Stimulated activated CD4-positive, alpha-beta T cell treated with anti-CD3 and anti-CD28 coated beads, Interleukin-1b, Interleukin-23, amount 100 ng/mL, for 4 hours (primary cell): ENCODE data around the gene R3HDML.
"Not testable (repeated sequence)": the region's sequence is repeated elsewhere in the genome, so short reads cannot be mapped to it uniquely, and the experiment has no call there.

ENCODE experiments used
- DNase-seq, 2 donors: peaks; one replicate each; pipeline ENCODE4 v3.0.0-alpha.2; 2020; ENCODE audit warnings: low read depth in 2 of 2

The R3HDML gene

DNA sequence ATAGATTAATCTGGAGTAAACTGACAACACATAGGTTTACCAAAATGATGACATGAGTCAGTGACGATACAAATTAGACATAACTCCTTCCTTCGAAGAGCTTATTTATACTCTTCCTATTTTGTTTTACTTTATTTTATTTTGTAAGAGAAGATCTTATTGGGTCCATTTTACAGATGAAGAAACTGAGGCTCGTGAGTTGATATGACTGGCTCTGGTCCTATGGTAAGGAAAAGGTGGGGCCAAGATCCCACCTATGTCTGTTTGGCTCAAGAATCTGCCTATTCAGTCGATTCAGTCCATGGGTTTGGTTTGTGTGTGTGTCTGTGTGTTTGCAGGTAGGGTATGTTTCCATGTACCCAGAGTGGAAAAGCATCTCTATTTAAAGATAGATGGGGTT, 8.4 kb upstream of the R3HDML start:
- DNase-seq: no peak

GRCh38 chr20:44331201-44331600, 5.6 kb upstream of the R3HDML start:
- no peak for DNase-seq

DNA sequence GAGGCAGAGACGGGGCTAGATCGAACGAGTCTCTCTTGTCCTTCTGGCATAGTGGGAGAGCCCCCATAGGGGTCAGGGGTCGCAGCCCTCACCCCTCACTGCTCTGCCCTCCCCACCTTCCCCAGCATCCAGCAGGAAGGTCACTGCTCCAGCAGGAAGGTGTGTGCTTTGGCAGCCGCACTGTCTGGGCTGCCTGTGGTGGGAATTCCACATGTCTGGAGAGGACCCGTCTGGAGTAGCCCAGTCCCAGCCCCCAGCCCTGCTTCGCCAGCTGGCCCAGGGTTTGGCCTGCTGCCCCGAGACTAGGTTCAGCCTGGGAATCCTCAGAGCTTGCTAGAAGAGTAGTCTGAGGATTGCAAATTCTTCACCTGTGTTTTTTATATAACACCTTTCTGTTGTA, 2.5 kb upstream of the R3HDML start:
- DNase-seq: no peak

DNA sequence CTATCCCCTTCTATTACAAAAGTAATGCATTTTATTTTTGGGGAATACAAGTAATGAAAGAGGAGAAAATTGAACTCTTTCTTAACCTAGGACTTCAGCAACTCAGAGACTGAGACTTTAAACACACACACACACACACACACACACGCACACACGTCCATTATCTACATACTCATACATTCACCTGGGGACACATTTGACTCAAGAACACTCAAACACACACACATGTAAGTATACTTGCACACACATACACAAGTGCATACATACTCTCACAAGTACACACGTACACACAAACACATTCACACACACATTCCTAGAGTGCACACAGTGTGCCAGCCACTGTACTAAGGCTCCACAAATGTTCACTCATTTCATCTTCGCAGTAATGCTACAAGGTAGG, 2.1 kb upstream of the R3HDML start:
- DNase-seq: no peak

DNA sequence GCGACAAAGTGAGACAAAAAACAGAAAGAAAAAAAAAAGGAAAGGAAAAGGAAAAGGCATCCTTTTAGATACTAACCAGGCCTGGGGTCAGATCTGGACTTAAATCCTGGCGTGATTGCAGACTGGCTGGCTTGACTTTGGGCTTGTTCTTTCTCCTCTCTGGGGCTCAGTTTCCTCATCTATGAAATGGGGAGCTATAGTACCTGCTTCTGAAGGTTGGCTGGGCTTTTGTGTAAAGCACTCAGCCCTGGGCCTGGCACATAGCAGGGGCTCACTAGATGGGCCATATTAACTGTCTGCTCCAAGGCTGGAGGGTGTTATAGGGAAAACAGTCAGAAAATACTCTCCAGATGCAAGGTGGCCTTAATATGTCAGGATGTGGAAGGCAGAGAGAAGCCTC, 1.2 kb upstream of the R3HDML start:
- DNase-seq: no peak

GRCh38 chr20:44336086-44336485, 757 bp upstream of the R3HDML start:
- no peak for DNase-seq

GRCh38 chr20:44342248-44342647, 5.4 kb downstream of the R3HDML start:
- no peak for DNase-seq

DNA sequence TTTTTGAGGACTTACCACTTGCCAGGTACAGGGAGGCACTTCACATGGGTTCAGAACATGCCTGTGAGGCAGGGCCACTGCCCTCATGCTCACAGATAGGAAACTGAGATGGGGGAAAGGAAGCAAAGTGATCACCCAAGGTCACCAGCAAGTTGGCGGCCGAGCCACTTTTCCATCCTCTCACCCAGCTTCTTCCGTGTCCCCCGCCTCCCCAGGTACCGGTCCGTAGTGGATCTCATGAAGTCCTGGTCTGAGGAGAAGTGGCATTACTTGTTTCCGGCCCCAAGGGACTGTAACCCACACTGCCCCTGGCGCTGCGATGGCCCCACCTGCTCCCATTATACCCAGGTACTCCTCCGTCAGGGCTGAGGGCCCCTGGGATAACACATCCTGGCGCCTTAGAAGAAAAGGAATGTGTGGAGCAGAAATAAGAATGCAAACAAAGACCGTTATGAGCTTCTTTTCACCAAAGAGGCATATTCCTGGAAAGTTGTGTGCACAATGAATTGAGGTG, 6.4 kb downstream of the R3HDML start:
- DNase-seq: no peak

GRCh38 chr20:44344723-44345122, 7.9 kb downstream of the R3HDML start:
- DNase-seq: no peak

DNA sequence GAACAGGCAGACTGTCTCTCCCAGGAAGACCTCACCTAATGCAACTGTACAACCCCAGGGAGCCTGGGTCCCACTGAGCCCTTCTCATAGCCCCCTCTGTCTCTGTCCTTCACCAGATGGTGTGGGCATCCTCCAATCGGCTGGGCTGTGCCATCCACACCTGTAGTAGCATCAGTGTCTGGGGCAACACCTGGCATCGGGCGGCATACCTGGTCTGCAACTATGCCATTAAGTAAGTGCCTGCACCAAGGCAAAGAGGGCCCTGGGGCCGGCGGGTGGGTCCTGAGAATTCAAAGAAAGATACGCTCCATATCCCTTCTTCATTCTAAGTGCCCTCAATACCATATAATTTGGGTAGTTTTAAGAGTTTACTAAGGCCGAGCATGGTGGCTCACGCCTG, 8.3 kb downstream of the R3HDML start:
- DNase-seq: no peak

DNA sequence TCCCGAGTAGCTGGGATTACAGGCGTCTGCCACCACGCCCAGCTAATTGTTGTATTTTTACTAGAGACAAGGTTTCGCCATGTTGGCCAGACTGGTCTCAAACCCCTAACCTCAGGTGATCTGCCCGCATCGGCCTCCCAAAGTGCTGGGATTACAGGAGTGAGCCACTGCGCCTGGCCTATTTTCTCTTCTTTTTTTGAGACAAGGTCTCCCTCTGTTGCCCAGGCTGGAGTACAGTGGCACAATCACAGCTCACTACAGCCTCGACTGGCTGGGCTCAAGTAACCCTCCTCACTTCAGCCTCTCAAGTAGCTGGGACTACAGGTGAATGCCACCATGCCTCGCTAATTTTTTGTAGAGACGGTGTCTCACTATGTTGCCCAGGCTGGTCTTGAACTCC, 9.1 kb downstream of the R3HDML start:
- not testable (repeated sequence) for DNase-seq

- no peak for DNase-seq
Measured at GRCh38 chr20:44348168-44348659, 11.4 kb downstream of the R3HDML start.

- DNase-seq: no peak
Measured at GRCh38 chr20:44349349-44349748, 12.5 kb downstream of the R3HDML start.

GRCh38 chr20:44350567-44350966, 13.7 kb downstream of the R3HDML start:
- no peak for DNase-seq

DNA sequence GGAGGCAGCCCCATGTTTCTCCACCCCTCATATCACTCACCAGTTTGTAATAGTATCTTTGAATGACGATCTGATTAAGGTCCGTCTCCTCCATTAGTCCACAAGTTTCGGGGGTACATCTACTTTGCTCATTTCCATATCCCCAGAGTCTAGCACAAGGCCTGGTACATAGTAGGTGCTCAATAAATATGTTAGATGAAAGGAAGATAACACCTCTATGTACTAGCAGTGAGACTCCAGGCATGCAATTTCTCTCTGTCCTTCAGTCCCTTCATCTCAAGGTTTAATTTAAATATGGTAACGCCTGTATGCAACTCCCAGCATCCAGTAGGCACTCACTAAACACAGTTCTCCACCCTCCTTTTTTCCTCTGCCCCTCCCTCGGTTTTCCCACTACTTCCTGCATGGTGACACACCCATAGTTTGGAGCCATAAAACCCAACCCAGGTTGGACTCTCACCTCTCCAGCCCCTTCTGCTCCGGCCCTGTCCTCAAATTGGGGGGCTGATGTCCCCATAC, 18.2 kb downstream of the R3HDML start:
- DNase-seq: no peak

- no peak for DNase-seq
Measured at GRCh38 chr20:44355498-44356352, 18.9 kb downstream of the R3HDML start, which contains the start of gene HNF4A. Gene HNF4A (plus strand): TSS chr20:44355699. CDS start chr20:44355805, 106 bp downstream.

DNA sequence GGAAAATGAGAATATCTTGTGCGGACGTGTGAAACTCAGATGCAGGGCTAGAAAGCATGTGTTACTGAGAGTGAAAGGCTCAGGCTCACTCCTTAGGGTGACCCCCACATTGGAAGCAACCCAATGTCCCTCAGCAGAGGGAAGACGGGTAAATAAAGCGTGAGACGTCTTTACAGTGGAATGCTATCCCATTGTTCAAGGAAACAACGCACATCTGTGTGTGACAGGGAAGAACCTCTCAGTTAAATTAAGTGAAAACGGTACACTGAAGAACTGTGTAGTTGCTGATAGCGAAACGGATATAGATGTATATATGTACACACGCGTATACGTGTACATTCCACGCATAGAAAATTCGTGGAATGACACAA, 19.5 kb downstream of the R3HDML start:
- no peak for DNase-seq

GRCh38 chr20:44357020-44357419, 20.2 kb downstream of the R3HDML start:
- DNase-seq: no peak

- DNase-seq: no peak
Measured at GRCh38 chr20:44357555-44358125, 20.8 kb downstream of the R3HDML start.

DNA sequence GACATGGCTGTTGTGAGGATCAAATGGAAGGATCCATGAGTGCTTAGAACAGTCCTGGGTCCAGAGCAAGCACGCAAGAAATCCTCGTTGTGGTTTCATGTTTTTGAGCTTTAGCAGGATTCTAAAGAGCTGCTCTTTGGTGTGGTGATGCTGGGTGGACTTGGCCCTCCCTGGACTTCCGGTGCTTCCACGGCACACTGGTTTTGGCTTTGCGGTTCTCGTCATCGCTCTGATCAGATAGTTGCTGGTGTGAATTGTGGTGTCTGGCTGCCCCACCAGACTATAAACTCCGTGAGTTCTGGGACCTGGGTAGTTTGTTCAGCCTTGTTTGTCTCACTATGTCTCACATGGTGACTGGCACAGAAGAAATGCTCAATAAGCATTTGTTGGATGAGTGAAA, 21.9 kb downstream of the R3HDML start:
- no peak for DNase-seq

GRCh38 chr20:44360221-44360620, 23.4 kb downstream of the R3HDML start:
- no peak for DNase-seq

- DNase-seq: no peak
Measured at GRCh38 chr20:44361021-44361420, 24.2 kb downstream of the R3HDML start.

DNA sequence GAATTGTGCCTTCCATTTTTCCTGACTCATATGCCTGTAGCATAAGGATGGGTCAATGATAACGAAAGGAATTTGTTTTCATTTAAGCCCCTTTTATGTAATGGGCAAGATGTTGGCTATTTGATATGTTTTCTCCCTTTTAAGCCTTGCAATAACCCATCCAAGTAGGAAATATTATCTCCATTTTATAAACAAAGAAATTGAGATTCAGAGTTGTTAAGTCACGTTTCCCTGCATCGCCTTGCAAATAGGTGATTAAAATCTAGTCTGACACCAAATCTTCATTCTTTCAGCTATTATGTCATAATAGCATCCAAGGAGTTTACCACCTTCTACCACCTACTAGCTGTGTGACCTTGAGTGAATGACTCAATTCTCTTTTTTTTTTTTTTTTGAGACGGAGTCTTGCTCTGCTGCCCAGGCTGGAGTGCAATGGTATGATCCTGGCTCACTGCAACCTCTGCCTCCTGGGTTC, 25.7 kb downstream of the R3HDML start:
- no peak for DNase-seq
